ENCODE measurements around the gene POC1B.

POC1B gene

GRCh38 chr12:89427508-89428156 is 98.2 kb downstream of the POC1B start:
- in situ Hi-C loops (cut with MboI; ENCODE audit: low sequenced_read_pairs), result no loop called here

GRCh38 chr12:89424846-89425245 is 101.0 kb downstream of the POC1B start:
- in situ Hi-C loops (cut with MboI; ENCODE audit: low sequenced_read_pairs), result no loop called here

GRCh38 chr12:89424389-89424788 is 101.5 kb downstream of the POC1B start:
- in situ Hi-C loops (cut with MboI; ENCODE audit: low sequenced_read_pairs), result no loop called here

GRCh38 chr12:89421092-89421835 is 104.6 kb downstream of the POC1B start:
- in situ Hi-C loops (cut with MboI; ENCODE audit: low sequenced_read_pairs), result no loop called here

- in situ Hi-C loops (cut with MboI; ENCODE audit: low sequenced_read_pairs), result no loop called here
Observed at GRCh38 chr12:89418228-89418910, 107.5 kb downstream of the POC1B start.

- in situ Hi-C loops (cut with MboI; ENCODE audit: low sequenced_read_pairs), result no loop called here
Observed at GRCh38 chr12:89417246-89417977, 108.4 kb downstream of the POC1B start.

GRCh38 chr12:89416049-89416792 is 109.6 kb downstream of the POC1B start:
- in situ Hi-C loops (cut with MboI; ENCODE audit: low sequenced_read_pairs), result no loop called here

- in situ Hi-C loops (cut with MboI; ENCODE audit: low sequenced_read_pairs), result no loop called here
Observed at GRCh38 chr12:89414851-89415250, 111.0 kb downstream of the POC1B start.

GRCh38 chr12:89414322-89414721 is 111.5 kb downstream of the POC1B start:
- in situ Hi-C loops (cut with MboI; ENCODE audit: low sequenced_read_pairs), result no loop called here

- in situ Hi-C loops (cut with MboI; ENCODE audit: low sequenced_read_pairs), result no loop called here
Observed at GRCh38 chr12:89413234-89413633, 112.6 kb downstream of the POC1B start.

- in situ Hi-C loops (cut with MboI; ENCODE audit: low sequenced_read_pairs), result no loop called here
Observed at GRCh38 chr12:89412665-89413064, 113.2 kb downstream of the POC1B start.

- in situ Hi-C loops (cut with MboI; ENCODE audit: low sequenced_read_pairs), result no loop called here
Observed at GRCh38 chr12:89411846-89412245, 114.0 kb downstream of the POC1B start.

- in situ Hi-C loops (cut with MboI; ENCODE audit: low sequenced_read_pairs), result no loop called here
Observed at GRCh38 chr12:89411234-89411633, 114.6 kb downstream of the POC1B start.

GRCh38 chr12:89405626-89406345 is 120.1 kb downstream of the POC1B start:
- in situ Hi-C loops (cut with MboI; ENCODE audit: low sequenced_read_pairs), result no loop called here

GRCh38 chr12:89401433-89402058 is 124.3 kb downstream of the POC1B start:
- in situ Hi-C loops (cut with MboI; ENCODE audit: low sequenced_read_pairs), result no loop called here

GRCh38 chr12:89400415-89400814 is 125.4 kb downstream of the POC1B start:
- in situ Hi-C loops (cut with MboI; ENCODE audit: low sequenced_read_pairs), result no loop called here

GRCh38 chr12:89395712-89396111 is 130.1 kb downstream of the POC1B start:
- in situ Hi-C loops (cut with MboI; ENCODE audit: low sequenced_read_pairs), result no loop called here

GRCh38 chr12:89393551-89394121 is 132.2 kb downstream of the POC1B start:
- in situ Hi-C loops (cut with MboI; ENCODE audit: low sequenced_read_pairs), result no loop called here

GRCh38 chr12:89392391-89392790 is 133.5 kb downstream of the POC1B start:
- in situ Hi-C loops (cut with MboI; ENCODE audit: low sequenced_read_pairs), result no loop called here
